HG03457 (cell line): Measurements from ENCODE around the gene RPL34.
A peak's percentile ranks its signal among the peaks of the same experiment; 100 is the strongest.

Experiments
- ATAC-seq: cut with Tn5 transposase; IDR thresholded peaks from one replicate; pipeline ENCODE4 v1.9.1; 2021; ENCODE audit warnings: moderate number of reproducible peaks; ENCODE audit not compliant: unreplicated experiment

RPL34 gene

GRCh38 chr4:108622828-108623227 lies 2.5 kb downstream of the RPL34 start:
- no peak for ATAC-seq

- ATAC-seq: no peak
These were observed 4.1 kb downstream of the RPL34 start for GRCh38 chr4:108624263-108625056.

- ATAC-seq: no peak
These were observed 5.7 kb downstream of the RPL34 start for GRCh38 chr4:108626056-108626455.

- ATAC-seq: no peak
These were observed 8.0 kb downstream of the RPL34 start for GRCh38 chr4:108628411-108628810.

GRCh38 chr4:108635070-108635655 lies 14.8 kb downstream of the RPL34 start:
- ATAC-seq: no peak

- no peak for ATAC-seq
These were observed 15.9 kb downstream of the RPL34 start for GRCh38 chr4:108636246-108636645.

- ATAC-seq: no peak
These were observed 17.5 kb downstream of the RPL34 start for GRCh38 chr4:108637856-108638255.

- no peak for ATAC-seq
These were observed 23.9 kb downstream of the RPL34 start for GRCh38 chr4:108644237-108644636.

- ATAC-seq: no peak
These were observed 26.3 kb downstream of the RPL34 start for GRCh38 chr4:108646706-108647105.

- ATAC-seq: peak; percentile 6
These were observed 29.5 kb downstream of the RPL34 start for GRCh38 chr4:108649863-108650211.

- peak; percentile 91 for ATAC-seq
These were observed 30.0 kb downstream of the RPL34 start, which contains the start of gene OSTC for GRCh38 chr4:108650212-108651013. OSTC (plus strand) TSS chr4:108650599; CDS start chr4:108650656, 57 bp downstream.

- ATAC-seq: no peak
These were observed 30.8 kb downstream of the RPL34 start for GRCh38 chr4:108651014-108651791.

- no peak for ATAC-seq
These were observed 42.3 kb downstream of the RPL34 start for GRCh38 chr4:108662629-108663028.

GRCh38 chr4:108674356-108674977 lies 54.1 kb downstream of the RPL34 start:
- no peak for ATAC-seq
